ENCODE data around the gene DBF4.

DNA sequence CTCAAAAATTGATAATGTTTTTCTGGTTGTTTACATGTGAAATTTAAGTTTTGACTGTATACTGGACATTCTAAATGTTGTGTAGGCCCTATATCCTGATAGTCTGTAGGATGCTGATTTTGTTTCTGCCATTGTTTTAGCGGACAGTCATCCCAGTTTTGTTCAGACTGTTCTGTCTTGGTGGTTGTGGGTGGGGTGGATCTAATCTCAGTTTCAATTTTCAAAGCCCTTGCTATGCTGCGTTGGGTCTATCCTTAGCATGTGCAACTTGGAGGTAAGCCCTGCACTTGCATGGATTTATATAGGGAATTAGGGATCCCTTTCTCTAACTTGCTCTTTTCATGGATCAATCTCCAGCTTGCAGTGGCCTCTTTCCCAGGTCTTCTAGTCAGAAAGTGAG is 19.1 kb downstream of the DBF4 start:
- no peak for TF ChIP-seq CTCF (IDR thresholded peaks at IDR 0.05 in 2 of 3, conservative IDR thresholded peaks at IDR 0.05 in 1 of 3; ENCODE audit: control insufficient read depth in 2 of 3, extremely low read depth in 1 of 3, insufficient read depth in 1 of 3, low read depth in 3 of 3, low read length in 3 of 3)
- TF ChIP-seq FOS (IDR thresholded peaks at IDR 0.05; ENCODE audit: borderline replicate concordance, extremely low read depth, insufficient read length): no peak
- TF ChIP-seq RCOR1 (conservative IDR thresholded peaks at IDR 0.05; ENCODE audit: low read depth, low read length): no peak
- no peak for TF ChIP-seq YY1 (IDR thresholded peaks at IDR 0.05; ENCODE audit: low read depth, low read length)
- no peak for TF ChIP-seq EZH2 (IDR thresholded peaks at IDR 0.05; ENCODE audit: borderline replicate concordance, control insufficient read depth, low read depth, low read length)
- TF ChIP-seq, protein P1, sequence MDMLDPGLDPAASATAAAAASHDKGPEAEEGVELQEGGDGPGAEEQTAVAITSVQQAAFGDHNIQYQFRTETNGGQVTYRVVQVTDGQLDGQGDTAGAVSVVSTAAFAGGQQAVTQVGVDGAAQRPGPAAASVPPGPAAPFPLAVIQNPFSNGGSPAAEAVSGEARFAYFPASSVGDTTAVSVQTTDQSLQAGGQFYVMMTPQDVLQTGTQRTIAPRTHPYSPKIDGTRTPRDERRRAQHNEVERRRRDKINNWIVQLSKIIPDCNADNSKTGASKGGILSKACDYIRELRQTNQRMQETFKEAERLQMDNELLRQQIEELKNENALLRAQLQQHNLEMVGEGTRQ (IDR thresholded peaks at IDR 0.05; ENCODE audit: borderline replicate concordance, low read depth, low read length): no peak
- no peak for TF ChIP-seq BCLAF1 (IDR thresholded peaks at IDR 0.05)
- no peak for TF ChIP-seq ZNF274 (IDR thresholded peaks at IDR 0.05; ENCODE audit: insufficient read depth, insufficient read length)
- no peak for TF ChIP-seq PKNOX1 (IDR thresholded peaks at IDR 0.05)
- TF ChIP-seq, protein P2, sequence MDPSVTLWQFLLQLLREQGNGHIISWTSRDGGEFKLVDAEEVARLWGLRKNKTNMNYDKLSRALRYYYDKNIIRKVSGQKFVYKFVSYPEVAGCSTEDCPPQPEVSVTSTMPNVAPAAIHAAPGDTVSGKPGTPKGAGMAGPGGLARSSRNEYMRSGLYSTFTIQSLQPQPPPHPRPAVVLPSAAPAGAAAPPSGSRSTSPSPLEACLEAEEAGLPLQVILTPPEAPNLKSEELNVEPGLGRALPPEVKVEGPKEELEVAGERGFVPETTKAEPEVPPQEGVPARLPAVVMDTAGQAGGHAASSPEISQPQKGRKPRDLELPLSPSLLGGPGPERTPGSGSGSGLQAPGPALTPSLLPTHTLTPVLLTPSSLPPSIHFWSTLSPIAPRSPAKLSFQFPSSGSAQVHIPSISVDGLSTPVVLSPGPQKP (IDR thresholded peaks at IDR 0.05; ENCODE audit: low read depth, low read length): no peak
- no peak for TF ChIP-seq RBBP5 (conservative IDR thresholded peaks at IDR 0.05)

All from GM12878 (cell line).